Cerebellar nuclear complex (tissue), 1 donor: ENCODE results near the gene PLA2G4E.

Experiments used
- DNase-seq, 2 experiments: peaks; one replicate each; lab custom pipeline; 2025; lab: John Stamatoyannopoulos, UW

PLA2G4E gene

DNA sequence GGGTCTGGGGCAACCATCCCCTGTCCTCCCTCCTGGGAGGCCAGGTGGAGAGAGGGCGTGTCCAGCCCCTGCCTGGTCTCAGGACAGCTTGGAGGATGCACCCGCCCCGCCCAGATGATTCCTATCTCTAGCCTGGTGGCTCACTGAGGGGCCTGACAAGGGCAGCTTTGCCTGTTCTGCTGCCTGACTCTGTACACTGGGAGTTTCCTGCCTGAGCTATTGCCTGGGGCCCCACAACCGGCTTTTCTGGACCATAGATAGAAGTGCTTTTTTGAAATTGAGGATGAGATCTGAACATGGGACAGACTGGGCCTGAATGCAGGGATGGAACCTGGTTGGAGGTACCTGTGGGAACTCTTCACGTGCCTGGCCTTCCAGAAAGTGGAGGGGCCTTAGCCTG is 751 bp upstream of the PLA2G4E start:
- DNase-seq, result no peak

DNA sequence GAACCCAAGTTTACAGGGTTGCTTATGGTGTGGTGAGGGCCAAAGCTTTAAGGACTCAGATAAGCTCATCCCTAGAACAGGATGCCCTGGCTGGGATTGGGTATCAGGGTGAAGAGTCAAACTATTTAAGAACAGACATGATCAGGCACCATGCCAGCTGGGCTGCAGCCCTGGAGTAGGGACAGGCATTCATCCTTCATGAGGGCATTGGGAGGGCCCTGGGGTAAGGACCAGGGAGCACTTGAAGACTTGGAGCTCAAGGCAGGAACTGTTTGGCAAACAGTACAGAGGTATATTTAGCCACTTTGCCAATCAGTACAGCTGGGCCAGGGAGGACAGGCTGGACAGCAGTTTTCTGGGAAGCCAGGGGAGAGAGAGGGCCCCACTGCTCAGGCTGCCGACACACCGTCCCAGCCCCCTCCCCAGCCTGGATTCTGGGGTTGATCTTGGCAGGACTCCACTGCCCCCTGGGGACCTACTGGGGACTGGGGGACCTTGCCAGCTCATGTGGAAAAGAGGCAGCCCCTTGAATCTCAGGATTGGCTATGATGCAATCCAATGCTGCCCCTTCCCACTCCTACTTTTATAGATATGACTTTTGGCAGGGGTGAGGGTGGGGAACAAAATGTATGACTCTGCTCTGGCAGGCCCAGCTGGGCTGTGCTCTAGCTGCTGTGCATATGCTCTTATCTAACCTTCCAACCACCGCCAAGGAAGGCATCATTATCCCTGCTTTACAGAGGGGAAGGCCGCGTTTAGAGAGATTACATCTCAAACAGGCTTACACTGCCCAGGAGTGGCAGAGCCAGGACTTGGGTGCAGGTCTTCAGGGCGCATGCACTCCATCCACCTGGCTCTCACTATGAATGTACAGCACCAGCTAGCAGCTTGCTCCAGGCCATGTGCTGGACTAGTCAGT is 2.3 kb downstream of the PLA2G4E start:
- DNase-seq, result no peak

DNA sequence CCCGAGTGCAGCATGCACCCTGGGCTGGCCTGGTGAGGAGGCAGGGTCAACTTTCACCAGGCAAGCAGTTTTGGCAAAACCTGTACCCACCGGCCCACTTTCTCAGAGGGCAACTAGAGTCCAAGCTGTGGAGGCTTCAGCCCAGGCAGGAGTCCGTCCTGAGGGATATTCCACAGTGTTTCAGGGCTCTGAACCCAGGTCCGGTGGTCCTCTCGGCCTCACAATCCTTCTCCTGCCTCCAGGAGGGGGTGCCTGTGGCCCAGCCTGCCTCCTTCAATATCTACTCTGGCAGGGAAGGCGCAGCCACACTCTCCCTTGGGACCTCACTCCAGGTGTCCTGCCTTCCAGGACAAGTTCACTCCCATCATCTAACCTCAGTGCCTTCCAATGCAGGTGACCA is 3.9 kb downstream of the PLA2G4E start:
- DNase-seq, result no peak

DNA sequence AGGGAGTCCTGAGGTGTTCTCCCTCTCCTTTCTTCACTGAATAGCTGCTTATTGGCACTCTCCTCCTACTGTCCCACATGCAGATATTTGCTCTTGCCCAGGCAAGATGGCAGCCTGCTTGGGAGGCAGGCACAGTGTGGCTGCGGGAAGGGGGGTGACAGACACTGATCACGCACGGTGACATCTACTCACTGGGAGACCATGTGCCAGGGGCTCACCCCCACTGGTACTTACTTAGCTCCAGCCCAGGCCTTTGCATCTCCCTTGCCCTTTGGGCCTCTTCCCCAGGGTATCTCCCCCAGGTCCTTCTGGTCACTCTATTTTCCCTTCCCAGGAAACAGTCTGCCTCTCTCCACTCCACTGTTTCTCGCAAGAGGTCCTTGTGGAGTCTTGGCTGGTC is 6.4 kb downstream of the PLA2G4E start:
- DNase-seq, result no peak

DNA sequence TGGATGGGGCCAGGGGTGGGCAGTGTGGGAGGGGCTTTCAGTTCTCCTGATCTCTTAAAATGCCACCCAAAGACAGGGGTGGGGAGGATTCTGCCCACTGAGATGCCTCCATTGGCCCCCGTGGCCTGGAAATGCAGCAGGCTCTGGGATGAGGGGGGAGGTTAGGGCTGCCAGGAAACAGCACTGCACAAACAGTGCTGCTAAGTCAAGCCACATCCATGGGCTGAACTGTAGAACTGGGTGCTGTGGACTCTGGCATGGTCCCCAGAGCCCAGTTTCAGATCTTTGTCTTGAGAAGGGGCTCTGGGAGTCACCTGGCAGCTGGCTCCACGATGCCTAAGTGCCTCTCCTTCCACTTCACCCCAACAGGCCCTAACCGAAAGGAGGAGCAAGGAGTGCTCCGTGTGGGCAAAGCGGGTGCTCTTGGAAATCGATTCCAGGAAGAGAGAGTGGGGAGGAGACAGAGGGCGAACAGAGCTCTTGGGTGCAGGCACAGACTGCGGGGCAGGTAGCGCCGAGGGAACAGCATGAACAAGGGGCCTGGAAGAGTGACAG is 7.8 kb downstream of the PLA2G4E start:
- no peak for DNase-seq

DNA sequence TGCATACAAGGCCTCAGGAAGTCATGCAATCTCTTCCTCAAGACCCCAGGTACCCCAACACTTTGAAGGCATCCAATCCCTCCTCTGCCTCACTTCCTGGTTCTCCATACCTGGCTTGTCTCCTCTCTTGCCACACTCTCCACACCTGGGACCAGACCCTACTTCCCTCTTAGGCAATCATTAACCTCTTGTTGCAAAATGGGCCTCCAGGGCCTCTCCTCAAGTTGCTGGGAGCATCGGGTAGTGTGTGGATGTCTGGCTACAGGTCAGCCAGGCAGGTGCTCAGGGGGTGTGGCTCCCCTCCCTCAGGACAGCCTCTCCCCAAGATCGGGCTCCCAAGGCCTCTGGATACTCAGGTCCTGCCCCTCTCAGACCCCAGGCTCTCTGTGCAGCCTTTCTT is 8.6 kb downstream of the PLA2G4E start:
- no peak for DNase-seq

DNA sequence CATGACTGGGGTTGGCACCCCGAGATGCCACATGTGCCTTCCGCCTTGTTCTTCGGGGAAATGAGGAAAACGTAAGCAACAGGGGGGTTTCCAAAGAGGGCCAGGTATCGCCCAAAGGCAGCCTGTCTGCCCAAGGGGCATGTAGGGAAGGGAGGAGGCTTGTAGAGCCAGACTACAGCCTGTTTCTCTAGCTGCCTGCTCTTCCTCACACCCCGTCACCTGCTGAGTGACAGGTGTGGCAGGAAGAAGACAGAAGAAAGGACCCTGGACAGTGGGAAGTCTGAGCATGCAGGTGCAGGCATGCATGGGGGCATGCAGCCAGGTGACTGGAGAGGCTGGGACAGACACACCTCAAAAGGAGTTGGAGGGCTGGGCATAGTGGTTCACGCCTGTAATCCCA is 9.8 kb downstream of the PLA2G4E start:
- no peak for DNase-seq

DNA sequence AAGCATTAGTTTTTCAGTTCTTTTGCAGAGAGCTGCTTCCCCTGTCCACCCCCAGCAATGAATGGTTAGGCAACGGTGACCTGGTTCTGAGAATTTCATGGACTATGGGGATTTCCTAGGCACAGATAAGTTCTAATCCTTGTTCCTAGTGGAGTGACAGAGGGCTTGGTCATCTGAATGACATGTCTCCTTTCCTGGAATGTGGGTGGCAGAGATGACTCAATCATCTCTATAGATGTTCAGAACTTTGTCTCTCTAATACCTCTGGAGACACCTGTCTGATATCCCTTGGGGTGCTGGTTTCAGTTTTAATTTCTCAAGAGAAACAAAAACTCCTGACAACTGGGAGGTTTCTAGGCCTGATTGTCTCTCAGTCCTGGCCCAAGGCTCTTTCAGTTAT is 10.4 kb downstream of the PLA2G4E start:
- DNase-seq, result no peak

DNA sequence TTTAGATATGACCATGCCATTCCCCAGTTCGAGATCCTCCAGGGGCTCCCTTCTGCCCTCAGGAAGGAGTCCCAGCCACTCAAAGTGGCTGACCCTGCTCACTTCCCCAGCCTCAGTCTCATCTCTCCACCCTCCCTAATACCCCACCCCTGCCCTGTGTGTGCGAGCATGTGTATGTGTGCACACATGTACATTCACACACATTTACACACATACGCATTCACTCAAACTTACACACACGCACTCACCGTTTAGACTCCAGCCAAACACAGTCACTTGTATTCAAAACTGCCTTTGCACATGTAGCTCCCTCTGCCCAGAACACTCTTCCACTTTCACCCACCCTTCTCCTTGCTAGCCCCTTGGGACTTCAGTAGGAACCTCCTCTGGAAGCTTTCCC is 11.4 kb downstream of the PLA2G4E start:
- DNase-seq, result no peak

DNA sequence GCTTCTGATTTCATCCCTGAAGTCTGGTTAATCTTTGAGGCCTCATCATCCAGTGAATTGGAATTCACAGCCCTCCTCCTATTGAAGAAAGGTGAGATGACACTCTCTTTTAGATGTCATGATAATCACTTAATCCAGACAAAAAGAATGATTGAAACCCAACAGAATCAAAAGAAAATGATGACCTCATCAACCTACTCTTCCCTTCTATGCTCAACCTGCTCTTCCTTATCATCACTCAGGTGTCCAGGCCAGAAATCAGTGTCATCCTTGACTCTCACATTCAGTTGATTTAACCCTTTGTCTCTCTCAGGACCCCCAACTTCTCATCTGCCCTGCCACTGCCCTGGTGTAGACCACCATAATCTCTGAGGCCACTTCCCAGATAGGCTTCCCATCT is 11.8 kb downstream of the PLA2G4E start:
- DNase-seq, result no peak

DNA sequence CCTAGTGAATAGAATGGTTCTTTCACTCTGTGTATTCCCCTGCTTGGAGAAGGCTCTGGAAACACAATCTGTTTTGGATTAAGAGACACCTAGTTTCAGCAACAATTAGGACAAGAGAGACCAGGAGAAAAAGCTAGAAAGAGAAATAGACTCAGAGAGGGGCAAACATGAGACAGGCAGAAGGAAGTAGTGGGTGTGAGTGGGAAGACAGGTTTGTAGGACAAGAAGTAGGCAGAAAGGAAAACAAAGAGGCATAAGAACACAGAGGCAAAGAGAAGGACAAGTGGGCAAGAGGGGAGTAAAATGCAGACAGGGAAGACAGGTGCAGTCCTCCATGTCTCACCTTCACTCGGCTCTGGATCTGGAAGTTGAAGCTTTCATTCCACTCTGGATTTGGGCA is 13.5 kb downstream of the PLA2G4E start:
- DNase-seq, result no peak

DNA sequence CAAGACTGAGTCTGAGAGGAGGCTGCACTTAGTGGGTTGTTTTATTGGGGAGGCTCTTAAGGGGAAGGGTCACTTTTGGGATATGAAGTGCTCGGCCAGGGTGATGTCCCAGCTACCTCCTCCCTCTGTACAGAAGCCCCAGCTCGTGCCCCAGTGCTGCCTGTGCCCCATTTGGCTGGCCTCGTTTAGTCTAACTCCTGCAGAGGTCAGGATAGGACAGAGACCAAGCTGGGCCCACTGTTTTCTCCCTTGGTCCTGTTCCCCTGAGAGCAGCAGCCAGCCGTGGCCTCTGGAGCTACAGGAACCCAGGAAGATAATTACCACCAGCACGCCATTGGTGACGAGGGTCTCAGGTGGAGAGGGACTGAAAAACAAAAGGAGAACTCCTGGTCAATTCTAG is 18.5 kb downstream of the PLA2G4E start:
- no peak for DNase-seq

DNA sequence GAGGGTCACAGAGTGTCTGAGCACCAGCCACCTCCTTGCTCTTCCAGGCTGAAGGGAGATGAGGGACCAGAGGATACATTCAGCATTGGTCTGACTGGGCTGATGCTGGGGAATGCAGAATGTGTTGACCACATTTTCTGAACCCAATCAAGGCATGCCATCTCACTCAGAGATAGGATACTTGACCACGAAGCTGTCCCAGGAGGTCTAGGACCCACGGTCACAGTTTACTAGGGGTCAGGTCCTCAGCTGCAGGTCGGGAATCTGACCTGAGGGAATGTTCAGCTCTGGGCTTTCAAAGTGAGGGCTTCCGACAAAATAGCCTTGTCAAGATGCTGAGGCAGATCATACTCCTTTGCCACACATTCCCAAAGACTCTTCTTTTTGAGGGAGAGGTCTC is 19.6 kb downstream of the PLA2G4E start:
- no peak for DNase-seq

DNA sequence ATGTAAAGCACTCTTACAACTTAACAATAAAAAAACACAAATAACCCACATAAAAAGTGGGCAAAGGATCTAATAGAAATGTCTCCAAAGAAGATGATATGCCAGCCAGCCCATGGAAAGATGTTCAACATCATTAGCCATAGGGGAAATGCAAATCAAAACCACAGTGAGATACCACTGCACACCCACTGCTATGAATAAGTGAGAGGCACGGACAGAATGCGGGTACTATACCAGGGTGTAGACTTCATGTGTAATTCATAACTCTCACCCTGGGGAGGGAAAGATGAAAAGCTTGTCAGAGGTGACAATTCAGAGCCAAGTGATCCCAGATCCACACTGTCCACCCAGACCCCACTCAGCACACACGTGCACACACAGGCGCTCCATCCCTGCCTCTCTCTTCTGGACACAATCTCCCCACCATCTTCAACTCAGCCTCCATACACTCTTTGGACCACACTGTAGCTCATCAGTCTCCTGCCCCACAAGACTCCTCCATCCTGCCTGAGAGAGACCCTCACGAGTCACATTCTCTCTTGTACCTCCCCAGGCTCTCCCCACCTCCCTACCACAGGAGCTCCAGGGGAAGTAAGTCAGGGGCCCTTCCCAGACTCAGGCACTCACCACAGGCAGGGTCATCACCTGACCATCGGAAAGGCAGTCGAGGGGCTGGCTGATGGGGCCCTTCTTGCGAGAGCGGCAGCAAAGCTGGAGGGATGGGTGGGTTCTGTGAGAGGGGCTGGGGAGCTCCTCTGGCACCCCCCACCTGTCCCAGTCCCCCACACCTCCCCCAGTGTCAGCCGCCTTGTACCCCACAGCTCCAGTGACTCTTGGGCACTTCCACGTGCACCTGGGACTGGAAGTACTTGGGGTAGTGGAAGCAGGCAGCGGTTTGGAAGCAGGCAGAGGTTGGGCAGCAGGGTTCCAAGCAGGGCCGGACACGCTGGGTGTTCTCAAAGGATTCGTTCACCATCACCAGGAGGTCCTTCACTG is 21.3 kb downstream of the PLA2G4E start:
- no peak for DNase-seq

DNA sequence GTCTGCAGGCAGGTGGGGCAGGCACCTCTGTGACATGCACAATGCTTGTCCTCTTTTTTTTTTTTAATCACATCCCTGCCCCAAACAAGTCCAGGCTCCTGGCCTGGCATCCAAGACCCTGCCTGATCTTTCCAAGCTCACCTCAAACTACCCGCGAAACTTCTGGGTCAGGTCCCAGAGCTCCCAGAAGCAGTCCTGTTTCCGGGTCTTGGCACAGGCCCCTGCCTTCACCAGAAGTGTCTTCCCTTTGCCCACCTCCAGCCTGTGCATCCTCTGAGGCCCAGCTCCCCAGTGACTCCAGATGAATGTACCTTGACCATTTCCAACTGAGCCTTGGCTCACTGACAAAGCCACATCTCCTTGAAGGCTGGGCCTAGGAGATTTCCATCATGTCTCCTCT is 23.0 kb downstream of the PLA2G4E start:
- DNase-seq, result no peak

DNA sequence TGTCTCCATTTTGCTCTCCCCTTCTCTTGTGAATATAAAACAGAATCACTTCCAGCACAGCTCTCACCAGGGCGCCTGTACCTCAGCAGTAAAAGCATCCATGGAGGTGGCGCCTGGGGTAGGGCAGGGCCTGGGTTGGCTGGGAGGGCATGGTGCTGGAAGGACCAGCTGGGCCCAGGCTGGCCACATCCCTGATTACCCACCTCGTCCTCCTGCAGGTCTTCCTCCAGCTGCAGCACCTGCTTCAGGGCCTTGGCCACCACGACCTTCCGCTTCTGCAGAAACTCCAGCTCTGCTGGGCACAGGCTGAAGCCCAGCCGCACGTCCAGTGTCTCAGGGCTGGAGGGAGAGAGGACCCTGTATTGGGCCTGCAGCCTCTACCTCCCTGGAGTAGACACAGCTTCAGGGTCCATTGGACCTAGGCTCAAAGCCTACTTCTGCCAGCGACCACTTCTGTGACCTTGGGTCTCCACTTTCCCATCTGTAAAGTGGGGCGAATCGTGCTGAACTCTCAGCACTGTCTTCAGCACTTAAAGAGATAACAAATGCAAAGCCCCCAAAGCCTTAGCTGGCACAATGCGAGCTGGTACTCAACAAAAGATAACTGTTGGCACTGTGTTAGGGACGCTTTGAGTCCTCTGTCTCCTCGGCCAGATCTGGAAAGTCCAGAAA is 23.8 kb downstream of the PLA2G4E start:
- no peak for DNase-seq

DNA sequence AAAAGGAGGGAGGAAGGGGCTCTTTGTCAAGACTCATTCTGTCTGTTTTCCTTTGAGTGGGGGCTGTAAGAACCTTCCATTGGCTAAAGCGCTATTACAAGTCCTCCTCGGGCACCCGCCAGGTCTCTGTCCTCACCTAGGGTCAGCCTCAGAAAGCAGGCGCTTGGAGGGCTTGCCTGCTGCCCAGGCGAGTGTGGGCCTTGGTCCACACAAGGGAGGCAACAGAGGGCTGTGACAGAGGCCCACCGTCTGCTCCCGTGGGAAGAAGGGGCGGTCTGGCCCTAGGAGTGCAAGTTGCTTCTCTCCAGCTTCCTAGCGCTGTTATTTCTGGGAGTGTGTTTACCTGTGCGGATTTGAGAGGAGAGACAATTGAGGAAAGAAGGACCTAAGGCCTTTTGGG is 24.5 kb downstream of the PLA2G4E start:
- DNase-seq, result no peak

DNA sequence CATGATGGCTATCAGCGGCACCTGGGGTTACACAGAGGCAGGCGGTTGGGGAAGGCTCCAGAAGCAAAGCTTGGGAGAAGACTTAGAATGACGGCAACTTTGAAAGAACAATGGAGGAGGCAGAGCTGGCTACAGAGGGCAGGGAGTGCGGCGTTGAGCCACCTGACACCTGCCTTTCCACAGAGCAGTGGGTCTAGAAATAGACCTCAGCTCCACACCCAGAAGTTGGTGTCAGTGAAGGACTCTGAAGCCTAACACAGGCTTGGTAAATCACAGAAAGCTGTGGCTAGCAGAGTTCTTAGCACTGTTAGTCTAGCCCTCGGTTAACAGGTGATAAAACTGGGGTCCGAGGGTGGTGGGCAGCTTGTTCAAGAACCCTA is 25.4 kb downstream of the PLA2G4E start:
- DNase-seq, result no peak

DNA sequence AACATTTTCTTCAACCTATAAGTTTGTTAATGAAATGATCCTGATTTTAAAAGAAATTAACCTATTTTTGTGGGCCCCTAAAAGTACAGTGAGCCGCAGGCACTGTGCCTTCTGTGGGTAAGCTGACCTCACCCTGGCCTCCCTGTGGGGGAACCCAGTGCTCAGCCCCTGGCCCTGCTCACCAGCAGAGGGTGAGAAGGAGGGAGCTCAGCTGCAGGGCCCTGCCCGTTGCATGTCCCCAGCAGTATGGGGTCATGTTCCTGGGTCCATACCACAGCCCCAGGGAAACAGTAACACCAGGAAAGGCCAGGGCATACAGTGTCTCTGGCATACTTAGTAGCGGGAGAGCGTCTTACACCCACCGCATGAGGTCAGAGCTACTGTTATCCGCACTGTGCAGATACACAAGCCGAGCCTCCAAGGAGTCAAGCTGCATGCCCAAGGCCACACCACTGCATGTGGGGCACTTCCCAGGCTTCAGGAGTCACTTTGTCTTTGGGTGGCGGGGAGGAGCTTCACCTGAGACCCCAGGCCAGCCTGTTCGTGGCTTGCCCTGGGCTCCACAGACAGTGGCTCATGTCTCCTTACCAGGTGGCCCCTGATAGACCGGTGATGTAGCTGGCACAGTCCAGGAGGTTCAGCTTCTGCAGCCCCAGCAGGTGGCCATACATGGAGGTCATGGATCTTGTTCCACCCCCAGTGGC is 25.9 kb downstream of the PLA2G4E start:
- no peak for DNase-seq

DNA sequence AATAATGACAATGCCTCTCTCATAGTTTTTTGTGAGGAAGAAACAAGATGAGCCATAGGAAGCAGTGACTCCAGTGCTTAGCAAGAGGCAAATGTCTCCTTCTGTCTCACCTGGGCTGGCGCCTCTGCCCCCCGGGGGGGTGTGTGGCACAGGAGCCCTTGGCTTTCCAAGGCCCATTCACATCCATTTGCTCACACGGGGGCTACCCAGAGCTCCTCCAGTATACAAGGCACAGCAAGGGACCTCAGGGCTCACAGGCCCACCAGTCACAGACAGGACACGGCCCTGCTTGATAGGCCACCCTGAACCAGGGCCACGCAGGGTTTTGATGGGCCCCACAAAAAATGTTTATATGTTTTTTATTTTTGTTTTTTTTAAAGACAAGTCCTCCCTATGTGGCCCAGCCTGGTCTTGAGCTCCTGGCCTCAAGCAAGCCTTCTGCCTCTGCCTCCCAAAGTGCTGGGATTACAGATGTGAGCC is 26.6 kb downstream of the PLA2G4E start:
- no peak for DNase-seq

DNA sequence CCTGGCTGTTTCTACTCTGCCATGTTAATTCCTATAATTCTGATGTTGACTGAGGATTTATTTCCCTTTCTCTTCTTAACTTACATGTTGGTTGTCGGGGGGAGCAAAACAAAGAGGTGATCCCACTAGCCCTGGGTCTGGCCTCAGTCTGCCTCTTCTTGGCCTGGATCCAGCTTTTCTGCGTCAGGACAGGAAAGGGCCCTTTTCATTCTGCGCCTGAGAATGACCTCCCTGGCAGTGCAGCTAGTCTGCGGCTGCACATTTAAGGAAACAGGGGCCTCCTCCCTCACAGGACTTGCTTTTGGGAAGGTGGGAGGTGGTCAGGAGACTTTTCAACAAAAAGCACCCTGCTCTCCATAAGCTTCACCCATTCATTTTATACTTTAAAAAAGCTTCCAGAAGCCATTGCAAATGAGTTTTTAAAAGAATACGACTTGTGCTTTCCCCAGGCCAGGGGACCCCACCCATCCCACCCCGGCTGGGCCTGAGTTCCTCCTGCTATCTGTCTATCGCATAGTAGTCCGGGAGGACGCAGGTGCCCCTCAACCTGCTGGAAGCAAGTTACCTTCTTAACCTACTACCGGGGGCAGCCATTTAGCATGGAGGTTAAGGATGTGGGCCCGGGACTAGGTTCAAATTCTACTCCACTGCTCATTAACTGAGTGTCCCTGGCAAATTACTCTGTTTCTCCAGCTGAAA is 27.2 kb downstream of the PLA2G4E start:
- DNase-seq, result no peak
